ENCODE data around the gene LSM14B. TPM values are rescaled to one million over a fixed set of nuclear protein-coding genes. Genes with fewer than 3 reads are reported as not detected.

LSM14B gene
- total and polyA plus RNA-seq, 3 donors from 2014 or later = 91.0 to 137 (median 116) TPM

- no peak for DNase-seq
- TF ChIP-seq CTCF (IDR thresholded peaks at IDR 0.05) (no peak), POLR2A (IDR thresholded peaks at IDR 0.05) (no peak)
- Histone ChIP-seq H3K4me1 (peaks cover 19% of the 10 kb centered on the region), H3K36me3 (ENCODE audit: low read depth, missing control alignments) (no peaks in the 10 kb centered on the region), H3K27ac (no peak overlapping the region), H3K9me3 (no peaks in the 10 kb centered on the region), H3K27me3 (no peaks in the 10 kb centered on the region), H3K4me3 (no peak overlapping the region)
- intact Hi-C loops (cut with DNase I; ENCODE audit: low total_unique reads) = no loop called here
- 71 to 82% methylated on average over 6 of the region's 6 CpGs for WGBS, 2 donors
Observed at GRCh38 chr20:62137092-62137384, 14.8 kb downstream of the LSM14B start.

GRCh38 chr20:62137478-62138203 is 15.4 kb downstream of the LSM14B start:
- intact Hi-C loops (cut with DNase I; ENCODE audit: low total_unique reads) = no loop called here
- WGBS, 2 donors = 66 to 78% methylated on average over 8 of the region's 8 CpGs
- no peaks in the 10 kb centered on the region for H3K36me3 ChIP-seq (ENCODE audit: low read depth, missing control alignments)
- no peak overlapping the region for H3K27ac ChIP-seq
- peaks cover 20% of the 10 kb centered on the region for H3K4me1 ChIP-seq
- no peak for DNase-seq
- H3K27me3 ChIP-seq = no peaks in the 10 kb centered on the region
- H3K4me3 ChIP-seq = no peak overlapping the region
- no peak for TF ChIP-seq POLR2A (IDR thresholded peaks at IDR 0.05)
- no peaks in the 10 kb centered on the region for H3K9me3 ChIP-seq

GRCh38 chr20:62138204-62138543 is 15.9 kb downstream of the LSM14B start:
- intact Hi-C loops (cut with DNase I; ENCODE audit: low total_unique reads) = no loop called here
- no peak for TF ChIP-seq POLR2A (IDR thresholded peaks at IDR 0.05)
- no peak for TF ChIP-seq CTCF (IDR thresholded peaks at IDR 0.05)
- Histone ChIP-seq H3K27ac (no peak overlapping the region), H3K27me3 (no peaks in the 10 kb centered on the region), H3K4me3 (no peak overlapping the region), H3K9me3 (no peaks in the 10 kb centered on the region), H3K4me1 (peaks cover 20% of the 10 kb centered on the region), H3K36me3 (ENCODE audit: low read depth, missing control alignments) (no peaks in the 10 kb centered on the region)
- WGBS, 2 donors = 78 to 83% methylated on average over 11 of the region's 11 CpGs
- DNase-seq = no peak

- DNase-seq = no peak
- Histone ChIP-seq H3K36me3 (ENCODE audit: low read depth, missing control alignments) (no peaks in the 10 kb centered on the region), H3K27me3 (no peaks in the 10 kb centered on the region), H3K4me3 (no peak overlapping the region), H3K27ac (no peak overlapping the region), H3K4me1 (peaks cover 20% of the 10 kb centered on the region), H3K9me3 (no peaks in the 10 kb centered on the region)
- 90 to 92% methylated on average over 10 of the region's 10 CpGs for WGBS, 2 donors
- no peak for TF ChIP-seq CTCF (IDR thresholded peaks at IDR 0.05)
- no peak for TF ChIP-seq POLR2A (IDR thresholded peaks at IDR 0.05)
- intact Hi-C loops (cut with DNase I; ENCODE audit: low total_unique reads) = no loop called here
Observed at GRCh38 chr20:62138912-62139311, 16.6 kb downstream of the LSM14B start.

- intact Hi-C loops (cut with DNase I; ENCODE audit: low total_unique reads) = loop anchor here (5.0 kb wide), 1 partner anchor 72 kb away; the partner anchor contains the start of gene TAF4
- Histone ChIP-seq H3K9me3 (no peaks in the 10 kb centered on the region), H3K4me1 (peaks cover 19% of the 10 kb centered on the region), H3K27me3 (no peaks in the 10 kb centered on the region), H3K36me3 (ENCODE audit: low read depth, missing control alignments) (no peaks in the 10 kb centered on the region), H3K4me3 (no peak overlapping the region), H3K27ac (no peak overlapping the region)
- 89 to 100% methylated on average over 1 to 13 of the region's 13 CpGs for WGBS, 2 donors
- TF ChIP-seq CTCF (IDR thresholded peaks at IDR 0.05) = no peak
- no peak for TF ChIP-seq POLR2A (IDR thresholded peaks at IDR 0.05)
- no peak for DNase-seq
Observed at GRCh38 chr20:62139636-62140035, 17.4 kb downstream of the LSM14B start.

Measured in testis (tissue), 3 donors.